H1 (cell line): ENCODE results near the gene ERMARD. TPM values are rescaled to one million over a fixed set of nuclear protein-coding genes. Genes with fewer than 3 reads are reported as not detected.

Source experiments
- CTCF ChIA-PET: fragments of 300-600 bp; sonication (Branson Sonifier 250); formaldehyde crosslinking; loops from one replicate; lab custom pipeline; 2021; ENCODE audit not compliant: partially characterized antibody; lab: Charles Lee
- POLR2A ChIA-PET: fragments of 300-600 bp; sonication (Branson Sonifier 250); formaldehyde crosslinking; loops from one replicate; lab custom pipeline; 2021; ENCODE audit warnings: inconsistent platforms; ENCODE audit not compliant: partially characterized antibody; lab: Charles Lee
- DNase-seq, 2 experiments: peaks; one replicate each; pipeline versions ENCODE4 v3.0.0 to v3.0.0-alpha.2; 2010 to 2022; ENCODE audit warnings: low spot score in 2 of 2, low read depth in 1 of 2, mixed read lengths in 1 of 2
- FAIRE-seq: peaks from 2 replicates; lab custom pipeline; 2011; peaks lifted over from hg19 to GRCh38; lab: Jason Lieb, UNC
- H2AFZ ChIP-seq: 2 replicates; pipeline ENCODE4 v1.8.1; 2012; ENCODE audit warnings: low read length, inconsistent platforms
- H2AK5ac ChIP-seq: 2 replicates; pipeline ENCODE4 v1.6.1; 2013; ENCODE audit warnings: low read depth, low read length
- H2BK120ac ChIP-seq: replicated peaks from 2 replicates; pipeline ENCODE3; 2013; ENCODE audit warnings: low read depth, low read length, inconsistent platforms
- H2BK12ac ChIP-seq: 2 replicates; pipeline ENCODE4 v1.6.1; 2013; ENCODE audit warnings: low read depth, low read length
- H2BK15ac ChIP-seq: 2 replicates; pipeline ENCODE4 v1.6.1; 2013; ENCODE audit warnings: low read length
- H2BK20ac ChIP-seq: 2 replicates; pipeline ENCODE4 v1.6.1; 2013; ENCODE audit warnings: low read length
- H2BK5ac ChIP-seq: 2 replicates; pipeline ENCODE4 v1.6.1; 2013; ENCODE audit warnings: low read depth, low read length
- H3K14ac ChIP-seq: 2 replicates; pipeline ENCODE4 v1.6.1; 2013; ENCODE audit warnings: inconsistent platforms; ENCODE audit not compliant: insufficient read length
- H3K18ac ChIP-seq: 2 replicates; pipeline ENCODE4 v1.6.1; 2013; ENCODE audit warnings: low read length; ENCODE audit errors: extremely low read depth
- H3K23ac ChIP-seq: 2 replicates; pipeline ENCODE4 v1.6.1; 2013; ENCODE audit warnings: inconsistent platforms; ENCODE audit not compliant: insufficient read length
- H3K23me2 ChIP-seq: 2 replicates; pipeline ENCODE4 v1.6.1; 2013; ENCODE audit warnings: low read depth, low read length
- H3K27ac ChIP-seq: 2 replicates; pipeline ENCODE4 v1.6.1; 2011; ENCODE audit warnings: low read depth, low read length, inconsistent platforms
- H3K27me3 ChIP-seq, 4 experiments: replicated peaks in 1 of 4; 1 replicate in 1 of 4; 2 replicates in 3 of 4; pipeline versions ENCODE4 v1.6.1 to v1.8.1; 2011 to 2013; ENCODE audit warnings: low read length in 3 of 4, mild to moderate bottlenecking in 3 of 4, inconsistent platforms in 2 of 4, mixed read lengths in 2 of 4, moderate library complexity in 1 of 4; ENCODE audit not compliant: control insufficient read depth in 3 of 4, insufficient read depth in 3 of 4; ENCODE audit errors: extremely low read depth in 1 of 4
- H3K36me3 ChIP-seq, 4 experiments: 2 replicates each; pipeline versions ENCODE4 v1.6.1 to v1.8.1; 2011 to 2013; ENCODE audit warnings: mild to moderate bottlenecking in 4 of 4, low read length in 3 of 4, moderate library complexity in 2 of 4, control low read depth in 1 of 4, inconsistent platforms in 1 of 4; ENCODE audit not compliant: insufficient read depth in 4 of 4, control insufficient read depth in 2 of 4
- H3K4ac ChIP-seq: replicated peaks from 2 replicates; pipeline ENCODE3; 2013; ENCODE audit warnings: low read length, low read depth, mixed read lengths, inconsistent platforms; ENCODE audit not compliant: insufficient read length
- H3K4me1 ChIP-seq, 4 experiments: replicated peaks in 1 of 4; 1 replicate in 1 of 4; 2 replicates in 3 of 4; pipeline versions ENCODE4 v1.6.1 to v1.8.1; 2011 to 2013; ENCODE audit warnings: low read length in 3 of 4, inconsistent platforms in 2 of 4, mixed read lengths in 1 of 4; ENCODE audit not compliant: insufficient read depth in 4 of 4, control insufficient read depth in 3 of 4
- H3K4me2 ChIP-seq, 2 experiments: 2 replicates each; pipeline versions ENCODE4 v1.6.1 to v1.8.1; 2011 to 2013; ENCODE audit warnings: low read depth in 2 of 2, low read length in 2 of 2, control low read depth in 1 of 2, inconsistent platforms in 1 of 2, mild to moderate bottlenecking in 1 of 2; ENCODE audit not compliant: insufficient read depth in 1 of 2
- H3K4me3 ChIP-seq, 4 experiments: fragments of 200-600, 300-600 bp in 1 of 4; sonication (generic), shearing (Covaris generic), sonication (Bioruptor Twin) in 1 of 4; 2 replicates each; pipeline versions ENCODE4 v1.5.1 to v1.8.1; 2011 to 2016; ENCODE audit warnings: low read length in 4 of 4, low read depth in 3 of 4, control low read depth in 2 of 4, inconsistent platforms in 2 of 4, mild to moderate bottlenecking in 2 of 4, mixed read lengths in 1 of 4, moderate library complexity in 1 of 4; ENCODE audit not compliant: insufficient read depth in 2 of 4; ENCODE audit errors: extremely low read depth in 1 of 4
- H3K56ac ChIP-seq: replicated peaks from 2 replicates; pipeline ENCODE3; 2013; ENCODE audit warnings: low read depth, mild to moderate bottlenecking, mixed read lengths, low read length, inconsistent platforms; ENCODE audit not compliant: insufficient read length
- H3K79me1 ChIP-seq: 2 replicates; pipeline ENCODE4 v1.6.1; 2013; ENCODE audit warnings: low read depth, low read length, control low read depth
- H3K79me2 ChIP-seq, 2 experiments: 2 replicates each; pipeline versions ENCODE4 v1.6.1 to v1.8.1; 2012 to 2013; ENCODE audit warnings: low read length in 2 of 2, mild to moderate bottlenecking in 2 of 2, inconsistent platforms in 1 of 2; ENCODE audit not compliant: insufficient read depth in 2 of 2, control insufficient read depth in 1 of 2
- H3K9ac ChIP-seq, 4 experiments: replicated peaks in 1 of 4; 1 replicate in 1 of 4; 2 replicates in 3 of 4; pipeline versions ENCODE4 v1.6.1 to v1.8.1; 2011 to 2013; ENCODE audit warnings: low read depth in 3 of 4, low read length in 3 of 4, control low read depth in 2 of 4, mild to moderate bottlenecking in 2 of 4, moderate library complexity in 2 of 4, inconsistent platforms in 1 of 4; ENCODE audit errors: extremely low read depth in 1 of 4
- H3K9me3 ChIP-seq, 2 experiments: 2 replicates each; pipeline versions ENCODE4 v1.6.1 to v1.8.1; 2012 to 2013; ENCODE audit warnings: mild to moderate bottlenecking in 2 of 2, moderate library complexity in 2 of 2, control low read depth in 1 of 2, inconsistent platforms in 1 of 2, low read depth in 1 of 2, low read length in 1 of 2, mixed read lengths in 1 of 2; ENCODE audit not compliant: insufficient read depth in 2 of 2
- H4K20me1 ChIP-seq, 2 experiments: replicated peaks in 1 of 2; 2 replicates each; pipeline versions ENCODE3 to v1.8.1; 2011 to 2013; ENCODE audit warnings: inconsistent platforms in 2 of 2, low read length in 2 of 2, mild to moderate bottlenecking in 1 of 2; ENCODE audit not compliant: insufficient read depth in 2 of 2, control insufficient read depth in 1 of 2
- H4K5ac ChIP-seq: 2 replicates; pipeline ENCODE4 v1.6.1; 2013; ENCODE audit warnings: low read length, low read depth, mixed read lengths, inconsistent platforms; ENCODE audit not compliant: insufficient read length
- H4K8ac ChIP-seq: 2 replicates; pipeline ENCODE4 v1.8.0; 2013; ENCODE audit warnings: mild to moderate bottlenecking, moderate library complexity, low read length, inconsistent platforms; ENCODE audit not compliant: insufficient read depth; ENCODE audit errors: extremely low read depth
- H4K91ac ChIP-seq: replicated peaks from 2 replicates; pipeline ENCODE3; 2013; ENCODE audit warnings: low read length, mixed read lengths, inconsistent platforms; ENCODE audit not compliant: insufficient read length
- CBX5 ChIP-seq: fragments of 300-800, 300-1000 bp; sonication (generic); IDR thresholded peaks from 2 replicates; pipeline ENCODE4 v1.7.1; 2016; ENCODE audit warnings: antibody characterized with exemption, low read length, low read depth
- FOSL1 ChIP-seq: IDR thresholded peaks from 2 replicates; pipeline ENCODE4 v1.6.1; 2011; ENCODE audit warnings: mild to moderate bottlenecking, low read depth, low read length, moderate library complexity; ENCODE audit not compliant: insufficient read depth
- JUND ChIP-seq: IDR thresholded peaks from 2 replicates; pipeline ENCODE4 v1.6.1; 2011; ENCODE audit warnings: mild to moderate bottlenecking, improper control_type of control experiment, low read length
- MAFK ChIP-seq: IDR thresholded peaks from 2 replicates; pipeline ENCODE4 v1.6.1; 2012; ENCODE audit warnings: low read depth, mild to moderate bottlenecking, improper control_type of control experiment, low read length
- NANOG ChIP-seq: IDR thresholded peaks from 2 replicates; pipeline ENCODE4 v1.6.1; 2011; ENCODE audit warnings: low read length, low read depth, mild to moderate bottlenecking, inconsistent platforms; ENCODE audit not compliant: insufficient read depth, poor library complexity, severe bottlenecking
- SP2 ChIP-seq: IDR thresholded peaks from 2 replicates; pipeline ENCODE4 v1.6.1; 2012; ENCODE audit warnings: mild to moderate bottlenecking, low read length, inconsistent platforms
- WGBS, 2 experiments: shearing (Covaris generic) in 1 of 2; methylation state at CpG; one replicate each; pipeline versions ENCODE4 v1.1.6 to v1.1.7; 2013 to 2015; ENCODE audit warnings: low lambda C conversion rate in 2 of 2, mixed read lengths in 2 of 2, inconsistent platforms in 1 of 2, low coverage in 1 of 2, missing lambda C conversion rate in 1 of 2; ENCODE audit not compliant: insufficient replicate concordance in 2 of 2, insufficient coverage in 1 of 2, insufficient read length in 1 of 2; ENCODE audit errors: extremely low coverage in 1 of 2, missing lambda C conversion rate in 1 of 2; 5-methylcytosine and 5-hydroxymethylcytosine counted together
- polyA plus RNA-seq, 7 experiments: library from polyadenylated mRNA; depleted of rRNA in 3 of 7; stranded (reverse) in 5 of 7; unstranded in 2 of 7; fragments of >200 nt in 5 of 7; fragments of 200-250 nt in 2 of 7; gene quantifications; 1 replicate in 5 of 7; 2 replicates in 1 of 7; 4 replicates in 1 of 7; pipeline versions ENCODE4 v1.2.1 to v1.2.3, GENCODE V29; 2011 to 2013; ENCODE audit warnings: missing spikeins in 2 of 7, mixed read lengths in 2 of 7
- total RNA-seq: library from RNA; stranded (reverse); fragmentation: NEBNext Ultra II Directional; extraction: Animal tissue kit (Norgen Biotek cat#: 25700); gene quantifications from 2 replicates; pipeline ENCODE4 v1.2.1, GENCODE V29; 2021
- TF ChIP-seq, protein P1 (sequence below): IDR thresholded peaks from 2 replicates; pipeline ENCODE4 v1.6.1; 2012; ENCODE audit warnings: low read length, inconsistent platforms
- TF ChIP-seq, protein P2 (sequence below), 3 experiments: IDR thresholded peaks; 1 replicate in 2 of 3; 2 replicates in 1 of 3; pipeline versions ENCODE4 v1.5.1 to v1.6.1; 2011; ENCODE audit warnings: low read length in 3 of 3, mild to moderate bottlenecking in 3 of 3, inconsistent platforms in 2 of 3, low read depth in 1 of 3, moderate library complexity in 1 of 3; ENCODE audit not compliant: insufficient read depth in 1 of 3; ENCODE audit errors: control extremely low read depth in 1 of 3

The ERMARD gene
- total and polyA plus RNA-seq, 2 of the 8 experiments (the other 6 are each of a cell fraction or from before 2014, with no cell fraction given), result 12.2 to 25.6 TPM

DNA sequence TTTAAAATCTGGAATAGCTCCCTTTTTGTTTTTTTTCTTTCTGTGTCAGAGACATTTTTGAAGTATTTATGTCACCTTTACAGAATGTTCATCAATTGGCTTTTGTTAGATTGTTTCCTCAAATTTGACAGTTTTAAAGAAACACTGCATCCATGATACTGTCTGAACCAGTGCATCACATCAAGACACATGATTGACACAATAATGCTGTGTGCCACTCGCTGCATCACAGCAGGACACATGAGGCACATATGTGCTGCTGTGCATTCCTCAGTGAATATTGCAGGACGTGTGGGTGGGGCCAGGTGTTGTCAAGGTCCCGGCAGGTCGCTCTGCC is 37.4 kb downstream of the ERMARD start:
- Histone ChIP-seq H3K4me1 (peaks cover 0 to 12% (median 4%) of the 10 kb centered on the region in 4 experiments; a peak in 5 of 7 replicates), H3K14ac (no peak overlapping the region), H3K18ac (no peak overlapping the region), H3K23ac (no peak overlapping the region), H2BK15ac (no peak overlapping the region), H3K23me2 (no peaks in the 10 kb centered on the region; the same call in 1 of the 2 replicates), H3K56ac (no peak overlapping the region), H2BK20ac (no peak overlapping the region), H3K4me3 (no peak overlapping the region), H3K9ac (no peak overlapping the region), H3K4ac (no peak overlapping the region), H2BK5ac (no peak overlapping the region), H3K27me3 (peaks cover 0 to 12% (median 4%) of the 10 kb centered on the region in 4 experiments; a peak in 4 of 7 replicates), H2BK12ac (no peak overlapping the region), H2AFZ (no peak overlapping the region), H4K91ac (no peak overlapping the region), H3K36me3 (no peaks in the 10 kb centered on the region), H3K79me1 (no peaks in the 10 kb centered on the region), H3K4me2 (no peak overlapping the region), H2AK5ac (no peak overlapping the region), H4K8ac (no peak overlapping the region), H4K5ac (no peak overlapping the region), H3K79me2 (no peaks in the 10 kb centered on the region)
- POLR2A ChIA-PET, result interaction anchor here (1.4 kb wide), 1 partner anchor 15 kb away, joined by 7 read pairs; no protein-coding TSS in a partner anchor
- no peak for DNase-seq
- no peak for FAIRE-seq
- TF ChIP-seq, protein P1, sequence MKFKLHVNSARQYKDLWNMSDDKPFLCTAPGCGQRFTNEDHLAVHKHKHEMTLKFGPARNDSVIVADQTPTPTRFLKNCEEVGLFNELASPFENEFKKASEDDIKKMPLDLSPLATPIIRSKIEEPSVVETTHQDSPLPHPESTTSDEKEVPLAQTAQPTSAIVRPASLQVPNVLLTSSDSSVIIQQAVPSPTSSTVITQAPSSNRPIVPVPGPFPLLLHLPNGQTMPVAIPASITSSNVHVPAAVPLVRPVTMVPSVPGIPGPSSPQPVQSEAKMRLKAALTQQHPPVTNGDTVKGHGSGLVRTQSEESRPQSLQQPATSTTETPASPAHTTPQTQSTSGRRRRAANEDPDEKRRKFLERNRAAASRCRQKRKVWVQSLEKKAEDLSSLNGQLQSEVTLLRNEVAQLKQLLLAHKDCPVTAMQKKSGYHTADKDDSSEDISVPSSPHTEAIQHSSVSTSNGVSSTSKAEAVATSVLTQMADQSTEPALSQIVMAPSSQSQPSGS, result no peak
- TF ChIP-seq CBX5, result no peak
- no peak for TF ChIP-seq FOSL1
- no peak for TF ChIP-seq JUND
- no peak for TF ChIP-seq SP2
- no peak for TF ChIP-seq NANOG
- TF ChIP-seq MAFK, result no peak
- TF ChIP-seq, protein P2, sequence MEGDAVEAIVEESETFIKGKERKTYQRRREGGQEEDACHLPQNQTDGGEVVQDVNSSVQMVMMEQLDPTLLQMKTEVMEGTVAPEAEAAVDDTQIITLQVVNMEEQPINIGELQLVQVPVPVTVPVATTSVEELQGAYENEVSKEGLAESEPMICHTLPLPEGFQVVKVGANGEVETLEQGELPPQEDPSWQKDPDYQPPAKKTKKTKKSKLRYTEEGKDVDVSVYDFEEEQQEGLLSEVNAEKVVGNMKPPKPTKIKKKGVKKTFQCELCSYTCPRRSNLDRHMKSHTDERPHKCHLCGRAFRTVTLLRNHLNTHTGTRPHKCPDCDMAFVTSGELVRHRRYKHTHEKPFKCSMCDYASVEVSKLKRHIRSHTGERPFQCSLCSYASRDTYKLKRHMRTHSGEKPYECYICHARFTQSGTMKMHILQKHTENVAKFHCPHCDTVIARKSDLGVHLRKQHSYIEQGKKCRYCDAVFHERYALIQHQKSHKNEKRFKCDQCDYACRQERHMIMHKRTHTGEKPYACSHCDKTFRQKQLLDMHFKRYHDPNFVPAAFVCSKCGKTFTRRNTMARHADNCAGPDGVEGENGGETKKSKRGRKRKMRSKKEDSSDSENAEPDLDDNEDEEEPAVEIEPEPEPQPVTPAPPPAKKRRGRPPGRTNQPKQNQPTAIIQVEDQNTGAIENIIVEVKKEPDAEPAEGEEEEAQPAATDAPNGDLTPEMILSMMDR (IDR thresholded peaks at IDR 0.05; ENCODE audit: control extremely low read depth in 1 of 3, insufficient read depth in 1 of 3, low read depth in 1 of 3, low read length in 3 of 3), result no peak
- TF ChIP-seq, all 59 proteins: peak for 0
- WGBS, 2 experiments, result 90% methylated on average over 4 of the region's 4 CpGs; no CpG with 5 or more reads in 1 of the 2 experiments
- Histone ChIP-seq H2BK120ac (no peak overlapping the region), H3K9me3 (no peaks in the 10 kb centered on the region), H3K27ac (no peak overlapping the region), H4K20me1 (peaks cover 0 to 2% of the 10 kb centered on the region in 2 experiments)
- CTCF ChIA-PET, result interaction anchor here (0.7 to 4.8 kb wide), 8 partner anchors 12 to 740 kb away, joined by 3 to 64 read pairs (median 4); no protein-coding TSS in a partner anchor
